Endothelial cell of umbilical vein (primary cell): Measurements from ENCODE around the gene TOMM20. TPM values are rescaled to one million over a fixed set of nuclear protein-coding genes. Genes with fewer than 3 reads are reported as not detected.

Experiments
- BruUV-seq: library from RNA; stranded (reverse); fragments of 400-500 nt; replicated peaks from 2 replicates; lab custom pipeline; 2021; lab: Mats Ljungman, UMichigan
- CTCF ChIA-PET: fragments of 300-600, 350-600 bp; sonication (Branson Sonifier 250); formaldehyde crosslinking; loops from one replicate; lab custom pipeline; 2021; ENCODE audit warnings: antibody characterized with exemption, inconsistent platforms; lab: Charles Lee
- POLR2A ChIA-PET: fragments of 300-600, 350-600 bp; sonication (Branson Sonifier 250); formaldehyde crosslinking; loops from one replicate; lab custom pipeline; 2021; ENCODE audit warnings: antibody characterized with exemption, inconsistent platforms; lab: Charles Lee
- DNase-seq: peaks from one replicate; pipeline ENCODE4 v3.0.0-alpha.2; 2011; ENCODE audit warnings: low read depth, low spot score
- FAIRE-seq: peaks from 2 replicates; lab custom pipeline; 2011; peaks lifted over from hg19 to GRCh38; lab: Jason Lieb, UNC
- H2AFZ ChIP-seq: 2 replicates; pipeline ENCODE4 v1.6.0; 2012; ENCODE audit warnings: low read depth, low read length, control low read depth, inconsistent platforms
- H3K27ac ChIP-seq: 2 replicates; pipeline ENCODE4 v1.5.1; 2011; ENCODE audit warnings: low read depth, mild to moderate bottlenecking, control low read depth, low read length, moderate library complexity; ENCODE audit not compliant: insufficient read depth
- H3K27me3 ChIP-seq, 2 experiments: 2 replicates each; pipeline versions ENCODE4 v1.6.0 to v1.6.1; 2011; ENCODE audit warnings: low read length in 2 of 2, mixed read lengths in 1 of 2; ENCODE audit not compliant: control insufficient read depth in 2 of 2, insufficient read depth in 2 of 2
- H3K36me3 ChIP-seq, 2 experiments: 2 replicates in 1 of 2; 3 replicates in 1 of 2; pipeline ENCODE4 v1.5.1; 2011; ENCODE audit warnings: low read length in 2 of 2, mild to moderate bottlenecking in 1 of 2, moderate library complexity in 1 of 2; ENCODE audit not compliant: control insufficient read depth in 2 of 2, insufficient read depth in 2 of 2; ENCODE audit errors: extremely low read depth in 1 of 2
- H3K4me1 ChIP-seq: 3 replicates; pipeline ENCODE4 v1.5.1; 2011; ENCODE audit warnings: mild to moderate bottlenecking, low read length; ENCODE audit not compliant: control insufficient read depth, insufficient read depth; ENCODE audit errors: extremely low read depth
- H3K4me2 ChIP-seq: 2 replicates; pipeline ENCODE4 v1.6.1; 2011; ENCODE audit warnings: low read length, control low read depth, mixed read lengths; ENCODE audit not compliant: insufficient read depth
- H3K4me3 ChIP-seq, 3 experiments: fragments of 200-600 bp in 1 of 3; sonication (generic), shearing (Covaris generic) in 1 of 3; replicated peaks in 1 of 3; 2 replicates each; pipeline ENCODE4 v1.5.1; 2011 to 2016; ENCODE audit warnings: control low read depth in 3 of 3, low read length in 3 of 3, mild to moderate bottlenecking in 2 of 3, inconsistent platforms in 1 of 3, low read depth in 1 of 3, moderate library complexity in 1 of 3; ENCODE audit not compliant: insufficient read depth in 1 of 3
- H3K79me2 ChIP-seq: 2 replicates; pipeline ENCODE4 v1.6.0; 2012; ENCODE audit warnings: low read length, inconsistent platforms; ENCODE audit not compliant: control insufficient read depth, insufficient read depth
- H3K9ac ChIP-seq: replicated peaks from 2 replicates; pipeline ENCODE3; 2011; ENCODE audit warnings: low read length, control low read depth; ENCODE audit not compliant: insufficient read depth; ENCODE audit errors: extremely low read depth
- H3K9me1 ChIP-seq: replicated peaks from 3 replicates; pipeline ENCODE4 v1.6.0; 2011; ENCODE audit warnings: mild to moderate bottlenecking, low read length; ENCODE audit not compliant: control insufficient read depth, insufficient read depth; ENCODE audit errors: extremely low read depth
- H3K9me3 ChIP-seq: replicated peaks from 2 replicates; pipeline ENCODE4 v1.5.1; 2012; ENCODE audit warnings: low read length, inconsistent platforms; ENCODE audit not compliant: control insufficient read depth, insufficient read depth
- H4K20me1 ChIP-seq: replicated peaks from 2 replicates; pipeline ENCODE3; 2011; ENCODE audit warnings: mild to moderate bottlenecking, low read length; ENCODE audit not compliant: control insufficient read depth, insufficient read depth; ENCODE audit errors: extremely low read depth
- CTCF ChIP-seq, 2 donors: IDR thresholded peaks; 1 replicate in 1 of 2; 2 replicates in 1 of 2; pipeline ENCODE4 v1.5.1; 2011; ENCODE audit warnings: low read length in 2 of 2, mild to moderate bottlenecking in 2 of 2, moderate library complexity in 2 of 2, control low read depth in 1 of 2, inconsistent platforms in 1 of 2, low read depth in 1 of 2; ENCODE audit not compliant: insufficient read depth in 1 of 2; ENCODE audit errors: extremely low read depth in 1 of 2
- EZH2 ChIP-seq: IDR thresholded peaks from 2 replicates; pipeline ENCODE4 v1.6.1; 2012; ENCODE audit warnings: borderline replicate concordance, low read depth, mild to moderate bottlenecking, moderate library complexity, low read length, inconsistent platforms; ENCODE audit not compliant: severe bottlenecking
- FOS ChIP-seq: IDR thresholded peaks from 2 replicates; pipeline ENCODE4 v1.6.1; 2011; ENCODE audit warnings: mild to moderate bottlenecking, low read length, moderate library complexity, borderline replicate concordance; ENCODE audit not compliant: insufficient read depth
- GATA2 ChIP-seq: IDR thresholded peaks from 2 replicates; pipeline ENCODE4 v1.7.0; 2011; ENCODE audit warnings: low read depth, mild to moderate bottlenecking, moderate library complexity, mixed read lengths, low read length; ENCODE audit not compliant: insufficient read length, insufficient read depth
- JUN ChIP-seq: IDR thresholded peaks from 2 replicates; pipeline ENCODE4 v1.6.1; 2011; ENCODE audit warnings: borderline replicate concordance, low read depth; ENCODE audit not compliant: insufficient read length, insufficient read depth
- MAX ChIP-seq: IDR thresholded peaks from 2 replicates; pipeline ENCODE4 v1.6.1; 2011; ENCODE audit not compliant: insufficient read depth, insufficient read length
- MYC ChIP-seq: IDR thresholded peaks from one replicate; pipeline ENCODE4 v1.6.1; 2011; ENCODE audit warnings: mild to moderate bottlenecking, low read depth, low read length
- POLR2A ChIP-seq: IDR thresholded peaks from 2 replicates; pipeline ENCODE4 v1.6.1; 2012; ENCODE audit warnings: low read depth, mild to moderate bottlenecking, control low read depth, low read length
- POLR2AphosphoS5 ChIP-seq: IDR thresholded peaks from 2 replicates; pipeline ENCODE4 v1.6.1; 2012; ENCODE audit warnings: low read depth, mild to moderate bottlenecking, control low read depth, low read length, moderate library complexity; ENCODE audit not compliant: insufficient read depth
- dilution Hi-C: fragments of 300-500 bp; cut with MboI; formaldehyde crosslinking; loops from one replicate; pipeline ENCODE4 v1.15.0; 2019; ENCODE audit warnings: low sequenced_read_pairs; ENCODE audit not compliant: extremely low pct_ligation_motif_present
- intact Hi-C: fragments of 100-400 bp; cut with micrococcal nuclease; formaldehyde crosslinking; loops from one replicate; pipeline ENCODE4 v1.10.0; 2022
- polyA plus RNA-seq, 4 experiments: library from polyadenylated mRNA; depleted of rRNA in 3 of 4; stranded (reverse) in 3 of 4; unstranded in 1 of 4; fragments of >200 nt; gene quantifications; 2 replicates each; pipeline versions ENCODE4 v1.2.1 to v1.2.3, GENCODE V29; 2011 to 2012; ENCODE audit warnings: missing spikeins in 1 of 4
- small RNA-seq: library from RNA; depleted of rRNA; stranded (forward); fragments of <200 nt; gene quantifications from one replicate; pipeline ENCODE3, GENCODE V24; 2012; ENCODE audit warnings: low replicate concordance, low read depth; ENCODE audit not compliant: insufficient read depth, insufficient read length
- total RNA-seq: library from RNA; stranded (reverse); gene quantifications from 2 replicates; pipeline ENCODE4 v1.2.3, GENCODE V29; 2021

The TOMM20 gene
- total and polyA plus RNA-seq, 2 donors (not counting 3 experiments of a cell fraction or from before 2014, with no cell fraction given), result 42.5 to 98.4 TPM

- H3K4me3 ChIP-seq, result no peak overlapping the region
These were observed 67.8 kb downstream of the TOMM20 start for GRCh38 chr1:235060607-235061470.

More at GRCh38 chr1:235060607-235061470, 67.8 kb downstream of the TOMM20 start:
- POLR2A ChIA-PET, result no interaction called here
- Histone ChIP-seq H3K27me3 (no peaks in the 10 kb centered on the region), H3K4me2 (no peak overlapping the region), H3K4me1 (peaks cover 9% of the 10 kb centered on the region), H3K79me2 (no peaks in the 10 kb centered on the region), H3K9me1 (no peaks in the 10 kb centered on the region), H3K27ac (no peak overlapping the region), H3K9ac (no peak overlapping the region), H2AFZ (no peak overlapping the region), H3K36me3 (no peaks in the 10 kb centered on the region), H3K9me3 (no peaks in the 10 kb centered on the region), H4K20me1 (no peaks in the 10 kb centered on the region)
- CTCF ChIA-PET, result no interaction called here
- intact Hi-C loops (no loop called here), dilution Hi-C loops (no loop called here)
- TF ChIP-seq CTCF (IDR thresholded peaks at IDR 0.05; ENCODE audit: extremely low read depth in 1 of 2, insufficient read depth in 1 of 2, low read depth in 1 of 2, low read length in 2 of 2), result no peak
- no peak for TF ChIP-seq JUN
- TF ChIP-seq FOS, result no peak
- no peak for TF ChIP-seq MAX
- TF ChIP-seq POLR2A, result no peak
- TF ChIP-seq MYC, result no peak
- TF ChIP-seq POLR2AphosphoS5, result no peak
- no peak for TF ChIP-seq GATA2
- no peak for TF ChIP-seq EZH2
- BruUV-seq, result no TSS peak
- FAIRE-seq (no peak), DNase-seq (no peak)

Small RNAs within 50 kb of the gene (small RNA-seq; reads per million reads assigned to genes)
- not detected for gene AL732292.1
- gene SNORA14B, result not detected

Other genes with a start within 250 kb of the TOMM20 start
- gene RBM34, start 32.4 kb upstream of the TOMM20 start, total RNA-seq, result 78.4 and 80.7 TPM in 2 replicates
- gene RBM34, start 32.4 kb upstream of the TOMM20 start, polyA plus RNA-seq, result 16.1 and 17.7 TPM in 2 replicates
- gene ARID4B, start 199.3 kb upstream of the TOMM20 start, total RNA-seq, result 33.5 and 40.7 TPM in 2 replicates
- gene ARID4B, start 199.3 kb upstream of the TOMM20 start, polyA plus RNA-seq, result 4.0 and 6.7 TPM in 2 replicates
- 24.8 and 29.5 TPM in 2 replicates for gene GGPS1, start 199.7 kb upstream of the TOMM20 start, total RNA-seq
- gene GGPS1, start 199.7 kb upstream of the TOMM20 start, polyA plus RNA-seq, result 9.1 and 10.7 TPM in 2 replicates
- gene TBCE, start 238.6 kb upstream of the TOMM20 start, total RNA-seq, result 28.6 and 32.6 TPM in 2 replicates
- 10.0 and 13.7 TPM in 2 replicates for gene TBCE, start 238.6 kb upstream of the TOMM20 start, polyA plus RNA-seq